ENCODE results near the gene FEV.
A peak's percentile ranks its signal among the peaks of the same experiment; 100 is the strongest.

The FEV gene

DNA sequence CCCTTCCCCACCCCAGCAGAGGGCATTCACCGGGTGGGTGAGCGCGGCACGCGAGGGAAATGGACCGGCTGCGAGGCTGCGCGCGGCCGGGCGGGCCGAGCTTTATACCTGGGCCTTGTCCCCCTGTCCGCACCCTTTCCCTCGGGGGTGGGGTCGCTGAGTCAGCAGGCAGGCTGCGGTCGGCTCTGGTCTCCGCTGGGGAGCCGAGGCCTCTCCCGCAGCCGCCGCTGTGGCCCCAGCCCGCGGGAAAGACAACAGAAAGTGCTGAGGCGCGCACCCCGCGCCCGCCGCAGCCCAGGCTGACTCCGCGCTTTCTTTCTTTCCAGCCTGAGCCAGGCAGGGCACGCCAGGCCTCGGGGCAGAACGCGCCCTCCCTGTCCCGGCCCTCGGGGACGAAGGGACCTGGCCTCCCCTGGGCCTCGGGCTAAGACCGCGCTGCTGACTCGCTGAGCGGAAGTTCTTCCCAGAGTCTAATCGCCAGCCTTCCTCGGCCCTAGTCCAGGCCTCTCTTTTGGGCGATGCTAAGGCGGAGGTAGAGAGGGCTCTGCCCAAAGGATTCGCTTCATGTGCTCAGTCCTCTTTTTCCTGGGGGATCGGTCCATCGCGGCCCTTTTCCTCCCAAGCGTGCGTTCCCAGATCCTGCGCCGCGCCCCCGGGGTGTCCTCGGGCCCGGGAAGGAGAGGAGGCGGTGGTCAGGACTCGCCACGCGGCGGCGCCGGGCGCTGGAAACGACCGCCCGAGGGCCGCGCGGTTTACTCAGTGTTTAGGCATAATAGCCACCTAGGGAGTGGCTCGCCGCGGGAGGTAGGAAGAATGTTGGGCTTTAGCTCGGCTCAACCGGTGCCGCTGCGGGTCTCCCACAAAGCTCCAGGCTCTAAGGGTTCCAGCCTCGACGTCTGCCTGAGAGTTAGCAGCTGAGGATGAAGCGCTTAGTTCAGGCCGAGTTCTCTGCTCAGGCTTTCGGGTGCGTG is 8.6 kb upstream of the FEV start, which contains the start of gene CRYBA2:
CRYBA2 (minus strand) TSS at position 78 of the 971 bp plus-strand sequence. CDS start 246 bp downstream, outside the sequence.
- peak within 1 kb of the TSS; percentile 31 for H3K4me2 ChIP-seq (ENCODE audit: low read length)
- no peaks in the 10 kb centered on the region for H3K36me3 ChIP-seq (ENCODE audit: control insufficient read depth, insufficient read depth, low read length)
- peak within 1 kb of the TSS; percentile 78 for H3K56ac ChIP-seq (ENCODE audit: low read length)
- no peak within 1 kb of the TSS for H2BK120ac ChIP-seq (ENCODE audit: low read depth, low read length)
- no peak within 1 kb of the TSS for H2BK5ac ChIP-seq (ENCODE audit: low read length)
- no peaks in the 10 kb centered on the region for H3K79me1 ChIP-seq (ENCODE audit: low read length)
- no peak within 1 kb of the TSS for H3K27ac ChIP-seq (ENCODE audit: low read depth, low read length)
- H3K9ac ChIP-seq (ENCODE audit: low read length), result peak within 1 kb of the TSS; percentile 58
- H3K18ac ChIP-seq (ENCODE audit: low read length), result no peak within 1 kb of the TSS
- H3K23ac ChIP-seq (ENCODE audit: low read length), result peak within 1 kb of the TSS; percentile 94
- H3K4me3 ChIP-seq (ENCODE audit: low read length), result no peak within 1 kb of the TSS
- no peak within 1 kb of the TSS for H3K4ac ChIP-seq (ENCODE audit: low read depth, low read length)
- H2AK5ac ChIP-seq (ENCODE audit: low read length), result no peak within 1 kb of the TSS
- H3K4me1 ChIP-seq (ENCODE audit: control insufficient read depth, low read depth, low read length), result peaks cover 24% of the 10 kb centered on the region
- DNase-seq, result peak; percentile 40
- no peak within 1 kb of the TSS for H2BK15ac ChIP-seq (replicated peaks; ENCODE audit: low read depth)
- no peak within 1 kb of the TSS for H4K5ac ChIP-seq (ENCODE audit: low read length)
- H3K27me3 ChIP-seq (ENCODE audit: insufficient read depth, low read length, poor library complexity), result peaks cover 65% of the 10 kb centered on the region
- H3K79me2 ChIP-seq (ENCODE audit: control insufficient read depth, insufficient read depth, low read length), result no peaks in the 10 kb centered on the region
- WGBS (ENCODE audit: extremely low coverage, insufficient coverage, low lambda C conversion rate), result no CpG with 5 or more reads among the region's 88 CpGs
- H4K8ac ChIP-seq (ENCODE audit: low read depth, low read length), result no peak within 1 kb of the TSS

DNA sequence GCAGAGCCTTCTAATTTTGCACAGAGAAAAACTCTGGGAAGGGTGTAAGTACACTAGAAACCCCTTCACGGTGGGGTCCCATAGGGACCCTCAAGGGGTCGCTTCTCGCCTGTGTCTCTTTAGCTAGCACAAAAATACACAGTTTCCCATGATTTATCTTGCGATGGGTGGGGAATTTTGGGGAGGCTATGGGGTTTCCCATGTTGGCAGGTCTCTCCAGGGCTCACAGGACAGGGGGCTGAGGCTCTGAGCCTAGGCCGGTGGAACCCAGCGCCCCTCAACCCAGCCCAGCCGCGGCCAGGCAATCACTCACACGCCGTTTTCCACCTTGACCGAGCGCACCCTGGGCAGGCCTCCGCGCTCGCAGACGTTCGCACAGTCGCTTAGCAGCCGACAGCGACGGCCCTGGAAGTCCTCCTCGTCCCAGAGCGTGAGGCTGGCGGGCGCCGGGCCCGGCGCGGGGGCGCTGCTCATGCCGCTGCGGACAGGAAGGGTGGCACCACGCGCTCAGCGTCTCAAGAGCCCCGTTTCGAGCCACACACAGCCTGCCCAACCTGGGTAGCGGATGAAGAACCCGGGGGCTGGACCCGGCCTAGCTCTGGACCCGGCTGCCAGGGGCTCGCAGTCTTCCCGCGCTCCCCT is 7.8 kb upstream of the FEV start:
- no peak overlapping the region for H3K4ac ChIP-seq (ENCODE audit: low read depth, low read length)
- H2BK120ac ChIP-seq (ENCODE audit: low read depth, low read length), result no peak overlapping the region
- H3K79me2 ChIP-seq (ENCODE audit: control insufficient read depth, insufficient read depth, low read length), result no peaks in the 10 kb centered on the region
- H3K79me1 ChIP-seq (ENCODE audit: low read length), result no peaks in the 10 kb centered on the region
- no peak overlapping the region for H2BK15ac ChIP-seq (replicated peaks; ENCODE audit: low read depth)
- no peak overlapping the region for H3K18ac ChIP-seq (ENCODE audit: low read length)
- peak overlapping the region; percentile 78 for H3K56ac ChIP-seq (ENCODE audit: low read length)
- no peak overlapping the region for H4K5ac ChIP-seq (ENCODE audit: low read length)
- no peak overlapping the region for H3K27ac ChIP-seq (ENCODE audit: low read depth, low read length)
- H3K36me3 ChIP-seq (ENCODE audit: control insufficient read depth, insufficient read depth, low read length), result no peaks in the 10 kb centered on the region
- no peak overlapping the region for H2AK5ac ChIP-seq (ENCODE audit: low read length)
- peak overlapping the region; percentile 58 for H3K9ac ChIP-seq (ENCODE audit: low read length)
- no peak overlapping the region for H2BK5ac ChIP-seq (ENCODE audit: low read length)
- peak; percentile 28 for DNase-seq
- H3K23ac ChIP-seq (ENCODE audit: low read length), result peak overlapping the region; percentile 94
- H3K4me2 ChIP-seq (ENCODE audit: low read length), result no peak overlapping the region
- no CpG with 5 or more reads among the region's 44 CpGs for WGBS (ENCODE audit: extremely low coverage, insufficient coverage, low lambda C conversion rate)
- no peak overlapping the region for H3K4me3 ChIP-seq (ENCODE audit: low read length)
- H3K4me1 ChIP-seq (ENCODE audit: control insufficient read depth, low read depth, low read length), result peaks cover 16% of the 10 kb centered on the region
- peaks cover 68% of the 10 kb centered on the region for H3K27me3 ChIP-seq (ENCODE audit: insufficient read depth, low read length, poor library complexity)
- H4K8ac ChIP-seq (ENCODE audit: low read depth, low read length), result no peak overlapping the region

DNA sequence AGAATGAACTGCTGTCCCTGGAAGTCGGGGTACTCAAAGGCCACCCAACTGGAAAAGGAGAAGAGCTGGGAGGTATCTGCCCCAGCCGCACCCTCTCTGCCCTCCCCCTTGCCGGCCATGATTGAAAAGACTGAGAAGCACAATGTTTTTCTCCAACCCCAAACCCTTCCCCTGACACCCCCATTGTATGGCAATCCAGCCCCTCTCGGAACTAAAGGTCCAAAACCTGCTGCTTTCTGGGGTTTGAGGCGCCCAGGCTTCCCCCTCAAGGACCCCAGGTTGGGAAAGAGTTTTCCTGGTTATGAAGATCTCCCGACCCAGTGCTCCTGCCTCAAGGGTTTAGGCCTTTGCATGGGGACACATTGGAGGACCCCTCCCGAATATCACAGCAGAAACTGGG is 7.2 kb upstream of the FEV start:
- no peak overlapping the region for H2BK5ac ChIP-seq (ENCODE audit: low read length)
- no peak overlapping the region for H4K5ac ChIP-seq (ENCODE audit: low read length)
- no peak overlapping the region for H3K56ac ChIP-seq (ENCODE audit: low read length)
- DNase-seq, result no peak
- no peak overlapping the region for H3K4ac ChIP-seq (ENCODE audit: low read depth, low read length)
- H3K79me2 ChIP-seq (ENCODE audit: control insufficient read depth, insufficient read depth, low read length), result no peaks in the 10 kb centered on the region
- no peaks in the 10 kb centered on the region for H3K36me3 ChIP-seq (ENCODE audit: control insufficient read depth, insufficient read depth, low read length)
- no peak overlapping the region for H3K4me3 ChIP-seq (ENCODE audit: low read length)
- H3K79me1 ChIP-seq (ENCODE audit: low read length), result no peaks in the 10 kb centered on the region
- no peak overlapping the region for H3K27ac ChIP-seq (ENCODE audit: low read depth, low read length)
- no peak overlapping the region for H3K23ac ChIP-seq (ENCODE audit: low read length)
- peaks cover 72% of the 10 kb centered on the region for H3K27me3 ChIP-seq (ENCODE audit: insufficient read depth, low read length, poor library complexity)
- H3K9ac ChIP-seq (ENCODE audit: low read length), result no peak overlapping the region
- no peak overlapping the region for H4K8ac ChIP-seq (ENCODE audit: low read depth, low read length)
- H2AK5ac ChIP-seq (ENCODE audit: low read length), result no peak overlapping the region
- H3K18ac ChIP-seq (ENCODE audit: low read length), result no peak overlapping the region
- H2BK120ac ChIP-seq (ENCODE audit: low read depth, low read length), result no peak overlapping the region
- no CpG with 5 or more reads among the region's 7 CpGs for WGBS (ENCODE audit: extremely low coverage, insufficient coverage, low lambda C conversion rate)
- no peak overlapping the region for H3K4me2 ChIP-seq (ENCODE audit: low read length)
- H2BK15ac ChIP-seq (replicated peaks; ENCODE audit: low read depth), result no peak overlapping the region
- H3K4me1 ChIP-seq (ENCODE audit: control insufficient read depth, low read depth, low read length), result peaks cover 11% of the 10 kb centered on the region

DNA sequence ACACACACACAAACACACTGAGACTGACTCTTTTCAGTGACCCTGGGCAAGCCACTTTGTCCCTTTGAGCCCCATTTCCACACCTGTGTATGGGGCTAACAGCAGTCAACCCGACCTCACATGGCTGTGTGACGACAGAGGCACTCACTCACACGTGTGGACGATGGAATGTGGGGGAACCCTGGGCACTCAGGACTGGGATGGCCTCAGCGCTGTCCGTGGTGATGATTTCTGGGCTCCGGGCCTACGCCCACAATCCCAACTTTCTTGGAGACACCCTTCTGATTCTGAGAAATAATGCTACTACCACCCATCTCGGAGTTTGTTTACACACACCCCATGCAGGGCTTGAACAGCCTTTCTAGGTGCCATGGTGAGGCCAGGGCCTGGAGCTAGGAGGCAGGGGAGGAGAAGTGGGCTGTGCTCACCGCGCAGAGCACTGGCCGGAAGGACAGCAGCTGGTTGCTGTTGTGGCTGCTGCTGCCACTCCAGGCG is 6.7 kb upstream of the FEV start:
- Histone ChIP-seq H3K23ac (ENCODE audit: low read length) (no peak overlapping the region), H3K56ac (ENCODE audit: low read length) (no peak overlapping the region), H3K4me2 (ENCODE audit: low read length) (no peak overlapping the region), H2BK15ac (replicated peaks; ENCODE audit: low read depth) (no peak overlapping the region), H3K79me2 (ENCODE audit: control insufficient read depth, insufficient read depth, low read length) (no peaks in the 10 kb centered on the region), H3K9ac (ENCODE audit: low read length) (no peak overlapping the region), H3K4me1 (ENCODE audit: control insufficient read depth, low read depth, low read length) (peaks cover 8% of the 10 kb centered on the region), H4K8ac (ENCODE audit: low read depth, low read length) (no peak overlapping the region), H3K27me3 (ENCODE audit: insufficient read depth, low read length, poor library complexity) (peaks cover 76% of the 10 kb centered on the region), H3K36me3 (ENCODE audit: control insufficient read depth, insufficient read depth, low read length) (no peaks in the 10 kb centered on the region), H3K4ac (ENCODE audit: low read depth, low read length) (no peak overlapping the region), H3K79me1 (ENCODE audit: low read length) (no peaks in the 10 kb centered on the region), H3K4me3 (ENCODE audit: low read length) (no peak overlapping the region), H3K18ac (ENCODE audit: low read length) (no peak overlapping the region), H2BK120ac (ENCODE audit: low read depth, low read length) (no peak overlapping the region), H4K5ac (ENCODE audit: low read length) (no peak overlapping the region), H3K27ac (ENCODE audit: low read depth, low read length) (no peak overlapping the region), H2BK5ac (ENCODE audit: low read length) (no peak overlapping the region), H2AK5ac (ENCODE audit: low read length) (no peak overlapping the region)
- DNase-seq, result peak; percentile 45
- no CpG with 5 or more reads among the region's 13 CpGs for WGBS (ENCODE audit: extremely low coverage, insufficient coverage, low lambda C conversion rate)

DNA sequence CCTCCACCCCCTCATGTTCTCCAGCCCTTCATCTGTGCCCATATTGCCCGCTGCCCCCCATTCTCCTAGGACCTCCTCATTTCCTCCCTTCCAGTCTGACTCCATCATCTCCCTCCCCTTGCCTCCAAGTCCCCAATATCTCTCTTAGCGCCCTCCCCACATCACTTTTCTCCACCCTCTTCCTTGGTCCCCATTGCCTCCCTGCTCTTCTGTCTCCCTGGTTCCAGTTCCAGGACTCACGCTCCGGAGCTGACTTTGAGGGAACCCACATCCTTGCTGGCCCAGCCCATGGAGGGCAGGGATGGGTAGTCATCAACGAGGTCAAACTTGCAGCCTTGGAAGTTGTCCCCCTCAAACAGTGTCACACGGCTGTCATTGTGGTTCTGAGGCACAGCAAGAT is 5.6 kb upstream of the FEV start:
- H4K5ac ChIP-seq (ENCODE audit: low read length), result no peak overlapping the region
- no peaks in the 10 kb centered on the region for H3K79me1 ChIP-seq (ENCODE audit: low read length)
- H3K9ac ChIP-seq (ENCODE audit: low read length), result no peak overlapping the region
- H4K8ac ChIP-seq (ENCODE audit: low read depth, low read length), result no peak overlapping the region
- no peak overlapping the region for H3K27ac ChIP-seq (ENCODE audit: low read depth, low read length)
- H3K36me3 ChIP-seq (ENCODE audit: control insufficient read depth, insufficient read depth, low read length), result no peaks in the 10 kb centered on the region
- H3K79me2 ChIP-seq (ENCODE audit: control insufficient read depth, insufficient read depth, low read length), result no peaks in the 10 kb centered on the region
- no peak overlapping the region for H2AK5ac ChIP-seq (ENCODE audit: low read length)
- peaks cover 86% of the 10 kb centered on the region for H3K27me3 ChIP-seq (ENCODE audit: insufficient read depth, low read length, poor library complexity)
- peaks cover 5% of the 10 kb centered on the region for H3K4me1 ChIP-seq (ENCODE audit: control insufficient read depth, low read depth, low read length)
- H2BK15ac ChIP-seq (replicated peaks; ENCODE audit: low read depth), result no peak overlapping the region
- DNase-seq, result no peak
- H2BK120ac ChIP-seq (ENCODE audit: low read depth, low read length), result no peak overlapping the region
- H2BK5ac ChIP-seq (ENCODE audit: low read length), result no peak overlapping the region
- no CpG with 5 or more reads among the region's 6 CpGs for WGBS (ENCODE audit: extremely low coverage, insufficient coverage, low lambda C conversion rate)
- H3K4me3 ChIP-seq (ENCODE audit: low read length), result no peak overlapping the region
- H3K4me2 ChIP-seq (ENCODE audit: low read length), result no peak overlapping the region
- H3K18ac ChIP-seq (ENCODE audit: low read length), result no peak overlapping the region
- no peak overlapping the region for H3K23ac ChIP-seq (ENCODE audit: low read length)
- H3K56ac ChIP-seq (ENCODE audit: low read length), result no peak overlapping the region
- no peak overlapping the region for H3K4ac ChIP-seq (ENCODE audit: low read depth, low read length)

All from mesendoderm (in vitro differentiated cells).